GM21576 (cell line): ENCODE results near the gene SLC29A4.
A peak's percentile ranks its signal among the peaks of the same experiment; 100 is the strongest.
"Not testable (repeated sequence)": the region's sequence is repeated elsewhere in the genome, so short reads cannot be mapped to it uniquely, and the experiment has no call there.

ENCODE experiments used
- ATAC-seq: cut with Tn5 transposase; IDR thresholded peaks from one replicate; pipeline ENCODE4 v1.9.1; 2021; ENCODE audit warnings: mild to moderate bottlenecking, moderate library complexity; ENCODE audit not compliant: unreplicated experiment

The SLC29A4 gene

DNA sequence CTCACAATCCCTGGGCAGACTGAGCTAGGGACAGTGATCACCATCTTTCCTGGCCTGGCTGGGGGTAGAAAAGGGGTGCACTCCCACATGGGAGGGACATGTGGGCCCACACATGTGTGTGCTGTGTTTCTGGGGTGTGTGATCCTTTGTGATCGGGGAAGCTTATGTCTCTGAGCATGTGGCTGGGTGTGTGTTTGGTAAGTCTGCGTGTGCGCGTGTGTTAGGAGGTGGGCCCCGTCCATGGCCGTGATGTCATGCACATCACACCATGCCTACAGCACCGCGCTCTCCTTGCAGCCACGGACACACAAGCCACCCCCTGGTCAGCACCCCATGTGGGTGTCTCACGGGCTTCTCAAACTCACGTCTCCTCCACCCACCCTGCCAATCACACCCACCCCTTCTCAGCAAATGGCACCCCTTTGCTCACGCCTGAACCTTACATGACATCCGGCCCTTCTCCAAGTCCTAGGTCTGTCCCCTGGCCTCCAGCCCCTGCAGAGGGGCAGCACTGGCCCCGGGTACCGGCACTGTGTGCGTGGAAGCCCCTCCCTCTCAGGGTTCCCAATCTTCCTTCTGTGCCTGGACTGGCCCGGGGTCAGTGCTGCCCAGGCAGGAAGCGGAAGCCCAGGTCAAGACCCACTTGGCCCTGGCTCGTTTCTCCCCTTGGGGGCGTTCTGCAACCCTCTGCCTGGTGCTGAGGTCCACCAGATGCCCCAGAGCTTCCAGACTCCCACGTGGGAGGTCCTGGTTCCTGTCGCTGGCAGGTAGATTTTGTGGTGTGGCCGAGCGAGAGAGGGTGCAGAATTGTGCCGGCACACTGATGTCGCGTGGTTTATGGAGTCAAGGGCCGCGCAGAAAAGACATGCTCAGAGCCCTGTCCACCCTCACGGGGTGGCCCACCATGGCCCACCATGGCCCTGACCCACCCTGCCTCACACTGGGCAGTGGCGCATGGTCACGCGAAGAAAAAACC, 12.6 kb downstream of the SLC29A4 start:
- ATAC-seq: no peak

DNA sequence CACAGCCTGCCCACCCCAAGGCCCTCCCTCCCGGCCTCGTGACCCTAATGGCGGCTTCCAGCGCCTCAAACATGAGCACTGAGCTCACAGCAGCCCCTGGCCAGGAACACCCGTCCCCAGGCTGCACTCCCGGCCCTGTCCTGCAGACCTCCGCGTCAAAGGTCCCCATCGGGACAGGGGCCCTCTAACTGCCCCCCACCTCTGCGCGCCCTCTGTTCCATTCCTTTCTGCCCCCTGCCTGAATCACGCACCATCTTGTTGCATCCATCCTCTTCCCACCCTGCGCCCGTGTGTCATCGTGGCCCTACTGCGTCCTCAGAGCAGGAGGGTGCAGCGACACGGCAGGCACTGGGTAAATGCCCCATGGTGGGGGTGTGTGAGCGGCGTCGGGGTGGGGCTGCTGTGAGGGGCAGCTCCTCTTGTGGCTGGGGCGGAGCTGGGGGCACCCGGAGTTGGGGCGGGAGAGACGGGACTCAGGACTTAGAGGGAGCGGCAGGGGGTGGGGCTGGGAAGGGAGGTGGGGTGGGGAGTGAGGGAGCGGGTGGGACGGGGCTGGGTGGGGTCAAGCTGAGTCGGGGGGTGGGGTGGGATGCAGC, 13.4 kb downstream of the SLC29A4 start:
- no peak for ATAC-seq

DNA sequence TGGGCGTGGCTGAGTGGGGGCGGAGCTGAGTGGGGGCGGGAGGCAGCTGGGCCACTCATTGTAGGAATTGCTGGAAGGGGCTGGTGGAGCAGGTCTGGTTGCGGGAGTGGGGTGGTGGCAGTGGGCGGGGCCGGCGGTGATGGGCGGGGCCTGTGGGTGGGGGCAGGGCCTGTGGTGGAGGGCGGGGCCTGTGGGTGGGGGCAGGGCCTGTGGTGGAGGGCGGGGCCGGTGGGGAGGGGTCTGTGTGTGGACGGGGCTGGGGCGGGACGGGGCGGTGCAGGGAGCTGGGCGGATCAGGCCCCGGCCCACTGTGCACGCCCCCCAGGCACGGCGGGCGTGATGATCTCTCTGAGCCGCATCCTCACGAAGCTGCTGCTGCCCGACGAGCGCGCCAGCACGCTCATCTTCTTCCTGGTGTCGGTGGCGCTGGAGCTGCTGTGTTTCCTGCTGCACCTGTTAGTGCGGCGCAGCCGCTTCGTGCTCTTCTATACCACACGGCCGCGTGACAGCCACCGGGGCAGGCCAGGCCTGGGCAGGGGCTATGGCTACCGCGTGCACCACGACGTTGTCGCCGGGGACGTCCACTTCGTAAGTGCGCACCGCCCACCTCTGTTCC, 14.0 kb downstream of the SLC29A4 start:
- peak; percentile 70 for ATAC-seq

DNA sequence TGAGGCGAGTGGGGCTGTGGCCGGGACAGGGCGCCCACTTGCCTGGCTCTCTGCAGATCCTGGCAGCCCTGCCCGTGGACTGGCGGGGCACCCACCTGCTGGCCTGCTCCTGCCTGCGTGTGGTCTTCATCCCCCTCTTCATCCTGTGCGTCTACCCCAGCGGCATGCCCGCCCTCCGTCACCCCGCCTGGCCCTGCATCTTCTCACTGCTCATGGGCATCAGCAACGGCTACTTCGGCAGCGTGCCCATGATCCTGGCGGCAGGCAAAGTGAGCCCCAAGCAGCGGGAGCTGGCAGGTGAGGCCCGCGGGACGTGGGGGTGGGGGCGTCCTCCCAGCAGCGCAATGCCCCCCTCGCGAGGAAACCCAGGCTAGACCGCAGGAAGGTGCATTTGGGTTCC, 17.6 kb downstream of the SLC29A4 start:
- ATAC-seq: no peak

DNA sequence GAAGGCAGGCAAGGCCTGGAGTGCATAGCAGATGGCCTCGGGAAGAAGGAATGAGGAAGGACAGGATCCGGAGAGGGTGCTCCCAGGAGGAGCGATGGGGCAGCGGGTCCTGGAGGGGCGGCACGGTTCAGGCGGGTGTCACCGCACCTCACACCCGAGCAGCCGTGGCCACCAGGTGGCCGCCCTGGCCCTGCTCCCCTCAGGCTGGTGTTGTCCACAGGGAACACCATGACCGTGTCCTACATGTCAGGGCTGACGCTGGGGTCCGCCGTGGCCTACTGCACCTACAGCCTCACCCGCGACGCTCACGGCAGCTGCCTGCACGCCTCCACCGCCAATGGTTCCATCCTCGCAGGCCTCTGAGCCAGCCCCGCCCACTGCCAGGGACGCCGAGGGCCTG, 19.8 kb downstream of the SLC29A4 start:
- no peak for ATAC-seq

DNA sequence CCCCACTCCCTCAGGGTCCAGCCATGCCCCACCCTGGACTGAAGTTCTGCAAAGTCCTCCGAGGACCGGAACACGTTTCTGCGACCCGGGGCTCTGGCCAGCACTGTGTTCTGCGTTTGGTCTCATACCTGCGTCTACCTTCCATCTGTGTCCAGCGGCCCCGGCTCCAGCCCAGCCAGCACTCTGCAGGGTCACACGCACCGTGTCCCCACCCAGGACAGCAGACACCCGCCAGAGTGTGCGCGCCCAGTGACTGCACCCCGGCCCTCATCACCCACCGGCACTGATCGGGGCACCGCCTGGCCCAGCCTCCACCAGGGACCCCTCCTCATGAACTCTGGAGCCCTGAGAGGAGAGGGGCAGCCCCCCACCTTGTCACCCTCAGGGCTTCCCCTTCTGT, 20.3 kb downstream of the SLC29A4 start:
- no peak for ATAC-seq

DNA sequence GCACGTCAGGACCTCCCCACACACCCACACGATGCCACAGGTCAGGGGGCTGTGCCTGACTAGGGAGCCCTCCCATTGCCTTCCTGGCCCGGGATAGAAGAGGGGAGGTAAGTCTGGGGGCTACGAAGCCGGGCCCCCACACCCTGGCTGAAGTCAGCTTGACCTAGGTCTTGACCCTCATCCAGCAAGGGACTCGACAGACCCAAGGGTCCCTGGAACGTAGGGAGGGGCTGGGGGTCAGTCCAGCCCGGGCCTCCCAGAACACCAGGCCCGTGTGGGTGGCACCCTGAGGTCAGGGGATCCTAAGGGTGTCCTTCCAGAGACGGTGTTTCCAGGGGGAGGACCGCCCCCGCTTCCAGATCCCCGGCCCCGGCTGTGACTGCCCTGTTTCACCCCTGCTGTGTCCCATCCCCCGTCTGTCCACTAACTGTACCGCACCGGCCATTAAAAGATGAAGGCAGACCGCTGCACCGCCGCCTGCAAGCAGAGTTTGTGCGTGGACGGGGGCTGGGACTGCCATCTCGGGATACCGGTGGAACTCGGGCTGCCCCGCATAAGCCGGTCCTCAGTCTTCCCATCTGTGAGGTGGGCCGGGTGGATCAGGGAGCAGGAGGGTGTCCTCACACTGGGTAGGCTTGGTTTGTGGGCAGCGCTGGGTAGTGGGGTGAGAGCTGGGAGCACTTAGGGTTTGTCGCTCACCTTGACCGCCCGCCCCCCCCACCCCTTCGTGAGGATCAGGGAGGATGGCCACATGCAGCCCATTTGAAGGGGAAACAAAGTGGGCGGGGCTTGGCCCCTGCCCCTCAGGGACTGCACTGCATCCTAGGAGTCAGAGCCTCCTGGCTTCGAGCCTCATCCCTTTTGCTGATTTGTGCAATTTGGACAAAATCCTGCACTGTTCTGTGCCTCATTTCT, 21.1 kb downstream of the SLC29A4 start:
- no peak for ATAC-seq

DNA sequence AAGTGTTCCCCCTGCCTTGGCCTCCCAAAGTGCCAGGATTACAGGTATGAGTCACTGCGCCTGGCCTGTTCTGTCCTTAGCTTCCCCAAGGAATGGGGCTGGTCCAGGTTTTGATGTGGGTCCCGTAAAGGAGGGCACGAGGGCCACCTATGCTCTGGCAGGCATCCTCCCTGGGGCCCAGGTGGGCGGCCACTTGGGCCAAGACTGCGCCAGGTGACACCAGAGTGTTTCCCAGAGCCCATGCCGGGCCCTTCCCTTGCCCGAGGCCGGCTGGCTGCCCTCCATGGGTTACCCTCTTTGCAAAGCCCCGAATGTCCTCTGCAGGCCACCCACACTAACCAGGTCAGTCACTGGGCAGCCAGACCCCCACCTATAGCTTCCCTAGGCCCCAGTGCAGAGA, 22.3 kb downstream of the SLC29A4 start:
- ATAC-seq: not testable (repeated sequence)

DNA sequence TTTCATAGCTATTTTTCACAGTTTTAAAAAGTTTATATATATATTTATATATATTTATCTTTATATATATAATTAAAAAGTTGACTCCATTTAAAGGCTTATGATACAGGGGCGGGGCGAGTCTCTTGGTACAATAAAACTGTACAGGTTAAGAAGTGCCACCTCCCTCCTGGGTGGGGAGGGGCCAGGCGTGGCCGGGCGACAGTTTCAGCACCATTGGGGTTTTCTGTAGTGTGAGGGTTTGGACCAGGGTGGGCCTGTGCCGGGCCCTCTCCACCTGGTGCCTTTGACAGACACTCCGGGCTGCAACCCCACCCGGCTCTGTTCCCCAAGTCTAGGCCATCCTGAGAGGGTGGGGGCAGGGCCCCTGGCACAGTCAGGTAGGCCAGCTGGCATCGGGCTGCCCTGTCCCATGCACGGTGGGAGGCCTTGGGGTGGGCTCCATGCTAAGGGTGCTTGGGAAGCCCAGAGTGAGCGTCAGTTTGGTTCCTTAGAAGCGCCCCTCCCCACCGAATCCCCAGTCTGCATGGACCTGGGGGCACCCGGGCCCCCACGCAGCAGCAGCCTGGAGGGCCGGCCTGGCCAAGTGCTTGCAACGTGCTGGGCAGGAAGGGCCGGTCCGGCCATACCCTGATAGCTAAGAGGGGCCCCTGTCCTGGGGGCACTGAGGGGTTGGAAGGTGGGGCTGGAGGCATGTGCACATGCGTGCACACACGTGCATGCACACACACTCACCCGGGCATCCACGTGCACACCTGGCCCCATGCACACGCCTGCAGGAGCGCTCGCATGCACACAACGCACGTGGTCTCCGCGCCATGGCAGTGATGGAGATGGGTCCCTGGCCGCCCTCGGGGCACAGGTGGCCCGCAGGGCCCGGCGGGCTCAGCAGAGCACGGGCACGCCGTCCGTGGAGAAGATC, 24.7 kb downstream of the SLC29A4 start:
- ATAC-seq: not testable (repeated sequence)

DNA sequence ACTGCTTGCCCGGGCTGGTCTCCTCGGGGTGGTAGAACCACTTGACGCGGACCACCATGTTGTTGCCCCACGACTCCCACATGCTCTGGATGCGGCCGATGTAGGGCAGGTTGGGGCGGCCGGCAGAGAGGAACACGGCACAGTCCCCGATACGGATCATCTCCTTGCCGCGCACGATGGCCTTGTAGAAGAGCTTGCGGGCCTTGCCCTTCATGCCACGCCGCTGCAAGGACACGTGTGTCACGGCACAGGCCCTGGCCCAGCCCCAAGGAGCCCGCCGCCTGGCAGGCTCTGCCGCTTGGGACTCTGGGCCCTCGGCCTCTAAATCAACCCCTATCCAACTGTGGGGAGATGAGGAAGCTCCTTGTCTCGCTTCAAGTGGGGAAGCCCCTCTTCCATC, 26.4 kb downstream of the SLC29A4 start:
- ATAC-seq: no peak

DNA sequence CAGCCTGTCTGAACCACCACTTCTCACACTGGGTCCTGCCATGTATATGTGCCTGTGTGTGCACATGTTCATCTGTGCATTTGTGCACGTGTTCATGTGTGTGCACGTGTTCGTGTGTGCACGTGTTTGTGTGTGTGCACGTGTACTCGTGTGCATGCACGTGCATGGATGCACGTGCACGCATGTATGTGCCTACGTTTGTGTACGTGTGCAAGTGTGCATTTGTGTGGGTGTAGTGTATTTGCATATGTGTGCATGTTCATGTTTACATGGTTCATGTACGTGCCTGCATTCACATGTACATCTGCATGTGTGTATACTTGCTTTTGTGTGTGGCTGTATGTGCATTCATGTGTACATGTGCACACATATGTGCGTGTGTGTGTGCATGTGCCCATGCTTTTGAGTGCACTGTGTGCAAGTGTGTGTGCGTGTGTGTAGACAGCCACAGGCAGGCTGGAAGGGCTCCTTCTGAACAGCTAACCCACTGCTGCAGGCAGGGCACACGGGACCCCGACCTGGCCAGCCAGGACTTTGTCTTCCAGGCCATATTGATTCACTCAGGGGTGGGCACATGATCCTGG, 28.2 kb downstream of the SLC29A4 start:
- ATAC-seq: no peak

DNA sequence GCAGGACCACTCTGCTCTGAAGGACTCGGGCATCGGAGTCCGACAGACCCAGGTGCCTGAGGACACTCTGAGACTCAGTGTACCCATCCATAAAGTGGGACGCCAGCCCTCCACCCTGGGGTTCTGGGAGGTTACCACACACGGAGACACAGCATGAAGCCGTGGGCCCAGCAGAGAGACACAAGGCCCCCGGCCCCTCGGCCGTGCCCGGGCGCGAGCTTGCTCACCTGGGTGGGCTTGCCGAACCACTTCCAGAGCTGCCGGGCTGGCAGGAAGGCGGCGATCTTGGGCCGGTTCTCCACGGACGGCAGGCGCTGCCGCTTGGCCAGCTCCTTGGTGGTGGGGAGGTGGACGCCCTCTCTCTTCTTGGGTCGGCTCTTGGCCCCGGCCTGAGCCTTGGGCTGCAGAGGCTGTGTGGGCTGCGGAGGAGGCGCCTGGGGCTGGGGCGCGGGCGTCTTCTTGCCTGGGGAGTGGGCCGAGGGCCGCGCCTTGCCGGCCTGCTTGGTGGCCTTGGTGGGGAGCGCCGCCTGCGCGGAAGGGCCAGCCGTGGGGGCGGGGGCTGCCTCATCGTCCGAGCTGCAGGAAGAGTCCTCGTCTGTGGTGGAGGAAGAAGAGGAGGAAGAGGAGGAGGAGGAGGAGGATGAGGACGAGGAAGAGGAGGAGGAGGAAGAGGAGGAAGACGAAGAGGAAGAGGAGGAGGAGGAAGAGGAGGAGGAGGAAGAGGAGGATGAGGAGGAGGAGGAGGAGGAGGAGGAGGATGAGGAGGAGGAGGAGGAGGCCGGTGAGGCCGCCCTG, 29.7 kb downstream of the SLC29A4 start:
- ATAC-seq: not testable (repeated sequence)

DNA sequence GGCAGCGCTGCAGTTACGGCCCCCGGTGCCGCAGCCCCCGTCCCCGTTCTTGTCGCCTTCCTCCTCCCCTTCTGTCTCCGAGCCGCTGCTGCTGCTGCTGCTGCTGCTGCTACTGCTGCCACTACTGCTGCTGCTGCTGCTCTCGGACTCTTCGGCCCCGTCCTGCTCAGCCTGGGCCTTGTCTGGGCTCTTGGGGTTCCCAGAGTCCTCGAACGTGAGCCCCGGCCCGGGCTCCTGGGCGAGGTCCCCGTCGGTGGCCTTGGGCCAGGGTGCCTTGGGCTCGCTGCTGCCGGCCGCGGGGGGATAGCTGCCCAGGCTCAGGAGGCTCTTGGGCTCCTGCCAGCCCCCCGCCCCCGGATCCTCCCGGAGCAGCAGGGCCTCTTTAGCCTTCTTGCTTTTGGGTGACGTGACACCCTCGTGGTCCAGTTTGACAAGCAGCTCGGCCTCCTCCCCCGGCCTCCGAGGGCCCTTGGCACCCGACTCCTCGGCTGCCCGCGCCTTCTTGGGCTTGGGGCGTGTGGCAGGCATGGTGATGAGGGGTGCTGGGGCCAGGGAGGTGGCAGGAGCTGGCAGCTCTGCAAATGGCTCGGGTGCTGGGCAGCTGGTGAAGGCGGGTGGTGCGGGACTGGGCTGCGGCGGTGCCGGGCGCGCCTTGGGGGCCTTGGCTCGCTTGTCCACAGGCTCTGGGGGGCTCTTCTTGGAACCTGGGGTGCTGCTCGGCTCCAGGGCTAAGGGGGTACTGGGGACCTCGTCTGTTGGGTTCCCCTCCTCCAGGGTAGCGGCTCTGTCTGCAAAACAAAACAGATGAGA, 30.5 kb downstream of the SLC29A4 start:
- ATAC-seq: not testable (repeated sequence)

DNA sequence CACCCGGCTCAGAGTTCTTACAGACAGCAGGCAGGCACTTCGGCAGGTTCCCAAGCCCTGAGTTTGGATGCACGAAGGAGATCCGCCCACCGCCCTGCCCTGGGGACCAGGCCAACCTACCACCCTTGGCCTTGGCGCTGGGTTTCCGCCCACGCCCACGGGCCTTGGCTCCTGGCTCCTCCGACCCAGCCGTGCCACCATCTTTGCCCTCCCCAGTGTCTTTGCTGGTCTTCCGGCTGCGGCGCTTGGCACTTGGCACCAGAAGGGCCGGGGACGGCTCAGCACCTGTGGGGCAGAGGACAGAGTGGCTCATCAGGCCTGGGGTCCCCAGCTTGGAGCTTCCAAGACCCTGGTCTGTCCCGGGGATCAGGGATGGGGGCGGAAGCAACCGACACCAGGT, 32.1 kb downstream of the SLC29A4 start:
- no peak for ATAC-seq

DNA sequence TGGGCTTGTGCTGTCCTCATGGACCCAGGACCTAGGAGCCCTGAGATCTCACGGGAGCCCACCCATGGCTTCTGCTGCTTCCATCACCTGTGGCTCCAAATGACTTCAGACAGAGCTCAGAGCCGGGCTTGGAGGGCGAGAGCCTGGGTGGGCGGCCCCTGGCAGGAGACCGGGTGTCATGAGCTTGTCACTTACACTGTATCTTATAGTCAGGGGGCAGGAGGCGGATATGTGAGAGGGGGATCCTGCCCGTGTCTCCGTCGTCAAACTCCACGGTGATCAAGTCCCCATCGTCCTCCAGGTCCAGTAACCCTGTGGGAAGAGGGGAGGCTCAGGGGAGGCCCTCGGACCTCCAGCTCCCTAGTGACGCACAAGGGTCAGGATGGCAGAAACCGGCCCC, 33.0 kb downstream of the SLC29A4 start:
- no peak for ATAC-seq

DNA sequence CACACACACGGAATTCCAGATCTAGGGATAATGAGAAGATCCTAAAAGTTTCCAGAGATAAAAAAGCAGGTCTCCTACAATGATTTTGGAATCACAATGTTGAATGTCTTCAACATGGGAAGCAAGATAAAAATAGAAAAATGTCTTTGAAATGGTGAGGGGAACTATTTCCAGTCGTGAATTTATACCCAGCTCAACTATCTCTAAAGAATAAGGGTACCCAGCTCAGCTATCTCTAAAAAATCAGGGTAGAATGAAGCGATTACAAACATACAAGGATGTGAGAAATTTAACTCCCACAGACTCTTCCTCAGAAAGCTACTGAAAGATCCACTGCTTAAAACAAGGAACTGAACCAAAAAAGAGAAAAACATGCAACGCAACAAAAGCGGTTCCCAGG, 35.9 kb downstream of the SLC29A4 start:
- not testable (repeated sequence) for ATAC-seq

DNA sequence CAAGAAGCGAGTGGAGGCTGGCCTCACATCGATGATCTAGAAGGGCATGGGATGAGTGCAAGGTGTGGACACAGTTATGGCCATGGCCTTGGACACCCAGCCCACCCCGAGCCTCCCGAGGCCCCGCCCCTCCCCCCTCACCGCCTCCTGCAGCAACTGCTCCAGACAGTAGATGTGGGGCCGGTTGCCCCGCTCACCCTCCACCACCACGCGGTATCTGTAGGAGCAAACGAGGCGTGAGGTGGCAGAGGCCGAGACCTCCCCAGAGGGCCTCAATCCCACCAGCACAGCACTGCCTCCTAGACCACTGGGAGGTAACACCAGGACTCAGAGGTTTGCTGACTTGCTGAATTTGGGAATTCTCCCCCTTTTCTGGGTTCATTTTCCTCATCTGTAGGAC, 37.6 kb downstream of the SLC29A4 start:
- no peak for ATAC-seq
